CD4-positive, CD25-positive, alpha-beta regulatory T cell (primary cell): ENCODE measurements around the gene TSSK2. TPM values are rescaled to one million over a fixed set of nuclear protein-coding genes. Genes with fewer than 3 reads are reported as not detected.
A peak's percentile ranks its signal among the peaks of the same experiment; 100 is the strongest.

Experiments used
- ATAC-seq, 2 donors: fragments of 150-1000 bp; cut with Tn5 transposase; one replicate each; pipeline ENCODE4 v1.10.0; 2021; ENCODE audit warnings: low read depth in 2 of 2, moderate number of reproducible peaks in 2 of 2, moderate library complexity in 1 of 2
- DNase-seq, 3 donors: peaks; one replicate each; pipeline versions ENCODE4 v3.0.0 to v3.0.0-alpha.2; 2012 to 2022; ENCODE audit warnings: mixed read lengths in 1 of 3
- H3K27ac ChIP-seq: one replicate; pipeline ENCODE4 v1.7.0; 2013; ENCODE audit warnings: mild to moderate bottlenecking, low read length; ENCODE audit not compliant: insufficient read depth, poor library complexity, severe bottlenecking
- H3K27me3 ChIP-seq: one replicate; pipeline ENCODE4 v1.7.0; 2013; ENCODE audit warnings: low read length; ENCODE audit not compliant: control insufficient read depth, insufficient read depth
- H3K36me3 ChIP-seq: one replicate; pipeline ENCODE4 v1.7.0; 2013; ENCODE audit warnings: mild to moderate bottlenecking, low read length, moderate library complexity; ENCODE audit not compliant: control insufficient read depth, insufficient read depth
- H3K4me1 ChIP-seq: 2 replicates; pipeline ENCODE4 v1.7.0; 2013; ENCODE audit warnings: mild to moderate bottlenecking, low read length; ENCODE audit not compliant: insufficient read depth, control insufficient read depth, poor library complexity, severe bottlenecking
- H3K4me3 ChIP-seq: one replicate; pipeline ENCODE4 v1.7.0; 2013; ENCODE audit warnings: low read depth, mild to moderate bottlenecking, low read length, moderate library complexity
- H3K9me3 ChIP-seq, 2 experiments: 1 replicate in 1 of 2; 2 replicates in 1 of 2; pipeline ENCODE4 v1.7.0; 2013; ENCODE audit warnings: low read length in 2 of 2, mild to moderate bottlenecking in 1 of 2, moderate library complexity in 1 of 2; ENCODE audit not compliant: control insufficient read depth in 2 of 2
- H3K27ac Mint-ChIP-seq, 3 donors: one replicate each; pipeline ENCODE4 v1.8.0; 2020 to 2022; ENCODE audit warnings: mild to moderate bottlenecking in 3 of 3, mixed read lengths in 3 of 3, moderate library complexity in 2 of 3
- H3K27me3 Mint-ChIP-seq: one replicate; pipeline ENCODE4 v1.8.0; 2022; ENCODE audit warnings: mild to moderate bottlenecking, mixed read lengths
- H3K36me3 Mint-ChIP-seq: one replicate; pipeline ENCODE4 v1.8.0; 2020; ENCODE audit warnings: mixed read lengths
- H3K4me1 Mint-ChIP-seq, 4 donors: one replicate each; pipeline ENCODE4 v1.8.0; 2020 to 2022; ENCODE audit warnings: mixed read lengths in 4 of 4, mild to moderate bottlenecking in 1 of 4
- H3K4me3 Mint-ChIP-seq, 4 donors: one replicate each; pipeline ENCODE4 v1.8.0; 2020 to 2022; ENCODE audit warnings: mild to moderate bottlenecking in 4 of 4, mixed read lengths in 4 of 4, moderate library complexity in 3 of 4
- H3K9me3 Mint-ChIP-seq, 7 donors: one replicate each; pipeline ENCODE4 v1.8.0; 2020 to 2022; ENCODE audit warnings: mixed read lengths in 7 of 7, mild to moderate bottlenecking in 3 of 7, moderate library complexity in 2 of 7
- polyA plus RNA-seq, 4 donors: library from polyadenylated mRNA; unstranded; fragments of 300-500 nt; fragmentation: Illumina TruSeq; gene quantifications; one replicate each; pipeline ENCODE4 v1.2.3, GENCODE V29; 2021
- total RNA-seq: library from RNA; stranded (reverse); gene quantifications from one replicate; pipeline ENCODE4 v1.2.3, GENCODE V29; 2022

TSSK2 gene
- total and polyA plus RNA-seq, 5 donors from 2014 or later: not detected

GRCh38 chr22:19086896-19087295 is 44.2 kb upstream of the TSSK2 start:
- Mint-ChIP-seq H3K4me1 (peaks cover 10 to 49% (median 33%) of the 10 kb centered on the region in 4 donors), H3K27me3 (no peaks in the 10 kb centered on the region)
- H3K27ac ChIP-seq: no peak overlapping the region

DNA sequence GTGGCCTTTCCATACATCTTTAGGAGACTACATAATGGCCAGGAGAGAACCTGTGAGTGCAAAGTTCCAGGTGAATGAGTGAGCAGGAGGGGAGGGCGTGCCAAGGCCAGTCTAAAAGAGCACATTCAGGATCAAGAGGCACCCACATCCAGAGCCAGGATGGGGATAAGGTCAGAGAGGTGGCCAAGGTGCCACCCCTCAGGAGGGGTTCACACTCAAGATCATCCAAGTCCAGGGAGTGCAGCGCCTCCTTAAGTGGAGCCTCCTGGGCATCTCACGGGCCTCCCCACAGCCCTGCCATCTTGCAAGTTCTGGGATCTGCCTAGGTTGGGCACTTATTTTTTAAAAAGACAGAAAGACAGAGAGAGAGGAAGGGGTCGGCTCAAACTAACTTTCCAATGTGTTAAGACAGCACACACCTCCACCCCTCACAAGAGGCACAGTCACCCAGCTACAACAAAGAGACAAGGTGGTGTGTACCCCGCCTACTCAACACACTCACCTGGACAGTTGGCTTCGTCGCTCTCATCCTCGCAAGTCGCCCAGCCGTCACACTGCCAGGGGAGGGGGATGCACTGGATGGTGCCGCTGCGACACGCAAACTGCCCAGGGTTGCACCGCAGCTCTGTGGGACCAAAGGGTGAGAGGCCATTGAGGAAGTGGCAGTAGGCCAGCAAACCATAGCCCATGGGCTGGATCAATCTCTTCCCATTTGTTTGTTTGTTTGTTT is 42.1 kb upstream of the TSSK2 start:
- H3K36me3 Mint-ChIP-seq: peaks cover 26% of the 10 kb centered on the region
- no peaks in the 10 kb centered on the region for H3K9me3 ChIP-seq
- no peaks in the 10 kb centered on the region for H3K27me3 ChIP-seq
- peaks cover 15 to 51% (median 35%) of the 10 kb centered on the region in 4 donors for H3K4me1 Mint-ChIP-seq
- no peak overlapping the region for H3K4me3 Mint-ChIP-seq
- no peak overlapping the region for H3K27ac ChIP-seq
- peaks cover 36% of the 10 kb centered on the region for H3K36me3 ChIP-seq
- H3K27me3 Mint-ChIP-seq: no peaks in the 10 kb centered on the region
- H3K4me3 ChIP-seq: no peak overlapping the region
- ATAC-seq (no peak), DNase-seq (no peak)
- no peaks in the 10 kb centered on the region for H3K4me1 ChIP-seq
- no peaks in the 10 kb centered on the region for H3K9me3 Mint-ChIP-seq
- peak overlapping the region in 2 of 3 donors; percentile 67 to 85 for H3K27ac Mint-ChIP-seq

More at GRCh38 chr22:19086896-19087295, 44.2 kb upstream of the TSSK2 start:
- H3K36me3 ChIP-seq: peaks cover 49% of the 10 kb centered on the region
- H3K4me3 ChIP-seq: no peak overlapping the region
- DNase-seq: no peak
- H3K27me3 ChIP-seq: no peaks in the 10 kb centered on the region
- Mint-ChIP-seq H3K4me3 (no peak overlapping the region), H3K27ac (peak overlapping the region in 2 of 3 donors; percentile 31 to 64), H3K9me3 (no peaks in the 10 kb centered on the region), H3K36me3 (peaks cover 32% of the 10 kb centered on the region)
- H3K4me1 ChIP-seq: no peaks in the 10 kb centered on the region
- no peak for ATAC-seq
- no peaks in the 10 kb centered on the region for H3K9me3 ChIP-seq

- H3K27me3 ChIP-seq: no peaks in the 10 kb centered on the region
- no peak overlapping the region for H3K27ac ChIP-seq
- Mint-ChIP-seq H3K9me3 (no peaks in the 10 kb centered on the region), H3K27me3 (no peaks in the 10 kb centered on the region), H3K4me1 (peaks cover 15 to 52% (median 32%) of the 10 kb centered on the region in 4 donors), H3K36me3 (peaks cover 23% of the 10 kb centered on the region), H3K4me3 (no peak overlapping the region), H3K27ac (peak overlapping the region in 2 of 3 donors; percentile 33 to 93)
- no peak for ATAC-seq
- no peaks in the 10 kb centered on the region for H3K4me1 ChIP-seq
- no peak overlapping the region for H3K4me3 ChIP-seq
- H3K9me3 ChIP-seq: no peaks in the 10 kb centered on the region
- peaks cover 40% of the 10 kb centered on the region for H3K36me3 ChIP-seq
- DNase-seq: no peak
These were observed 40.9 kb upstream of the TSSK2 start for GRCh38 chr22:19090183-19090582.

GRCh38 chr22:19090586-19091127 is 40.5 kb upstream of the TSSK2 start:
- peak overlapping the region in 2 of 3 donors; percentile 33 to 93 for H3K27ac Mint-ChIP-seq
- Histone ChIP-seq H3K9me3 (no peaks in the 10 kb centered on the region), H3K36me3 (peaks cover 35% of the 10 kb centered on the region), H3K4me3 (no peak overlapping the region), H3K27me3 (no peaks in the 10 kb centered on the region), H3K4me1 (no peaks in the 10 kb centered on the region), H3K27ac (no peak overlapping the region)
- DNase-seq (no peak), ATAC-seq (no peak)
- H3K9me3 Mint-ChIP-seq: no peaks in the 10 kb centered on the region
- H3K36me3 Mint-ChIP-seq: peaks cover 18% of the 10 kb centered on the region
- H3K27me3 Mint-ChIP-seq: no peaks in the 10 kb centered on the region
- peaks cover 15 to 48% (median 28%) of the 10 kb centered on the region in 4 donors for H3K4me1 Mint-ChIP-seq
- H3K4me3 Mint-ChIP-seq: no peak overlapping the region

DNA sequence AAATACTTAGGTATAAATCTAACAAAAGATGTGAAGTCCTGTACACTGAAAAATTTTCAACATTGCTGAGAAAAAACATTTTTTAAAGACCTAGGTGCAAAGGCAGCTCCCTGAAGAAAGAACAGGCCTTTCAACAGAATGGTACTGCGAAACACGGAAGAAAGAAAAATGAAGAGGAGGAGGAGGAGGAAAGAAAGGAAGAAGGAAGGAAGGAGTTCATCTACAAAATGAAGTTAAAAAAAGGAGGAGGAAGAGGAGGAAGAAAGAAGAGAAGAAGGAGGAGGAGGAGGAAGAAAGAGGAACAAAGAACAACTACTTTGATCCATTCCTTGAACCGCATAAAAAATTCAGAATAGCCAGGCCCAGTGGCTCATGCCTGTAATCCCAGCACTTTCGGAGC is 38.4 kb upstream of the TSSK2 start:
- Histone ChIP-seq H3K27me3 (no peaks in the 10 kb centered on the region), H3K4me3 (no peak overlapping the region), H3K4me1 (no peaks in the 10 kb centered on the region), H3K27ac (no peak overlapping the region), H3K9me3 (no peaks in the 10 kb centered on the region), H3K36me3 (peaks cover 25% of the 10 kb centered on the region)
- H3K36me3 Mint-ChIP-seq: peaks cover 15% of the 10 kb centered on the region
- peak overlapping the region in 2 of 3 donors; percentile 55 to 85 for H3K27ac Mint-ChIP-seq
- ATAC-seq: no peak
- H3K27me3 Mint-ChIP-seq: no peaks in the 10 kb centered on the region
- DNase-seq: no peak
- H3K4me1 Mint-ChIP-seq: peaks cover 19 to 57% (median 34%) of the 10 kb centered on the region in 4 donors
- no peak overlapping the region for H3K4me3 Mint-ChIP-seq
- H3K9me3 Mint-ChIP-seq: no peaks in the 10 kb centered on the region

DNA sequence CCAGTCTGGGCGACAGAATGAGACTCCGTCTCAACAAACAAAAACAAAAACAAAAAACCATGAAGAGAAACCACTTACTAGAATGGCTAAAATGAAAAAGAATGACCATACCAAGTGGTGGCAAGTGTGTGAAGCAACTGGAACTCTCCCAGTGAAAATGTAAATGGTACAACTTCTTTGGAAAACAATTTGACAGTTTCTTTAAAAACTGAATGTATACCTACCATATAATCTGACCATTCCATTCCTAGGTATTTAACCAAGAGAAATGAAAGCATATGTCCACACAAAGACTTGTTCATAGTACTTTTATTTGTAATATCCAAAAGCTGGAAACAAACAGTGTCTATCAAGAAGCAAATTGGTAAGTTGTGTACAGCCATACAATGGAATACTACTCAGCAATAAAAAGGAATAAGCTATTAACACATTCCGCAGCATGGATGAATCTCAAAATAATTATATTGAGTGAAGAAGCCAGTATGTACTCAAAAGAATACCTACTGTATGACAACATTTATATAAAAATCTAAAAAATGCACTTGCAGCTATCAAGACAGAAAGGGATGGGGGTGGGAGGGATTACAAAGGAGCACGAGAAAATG is 36.6 kb upstream of the TSSK2 start:
- no peak overlapping the region for H3K27ac ChIP-seq
- Mint-ChIP-seq H3K4me3 (no peak overlapping the region), H3K36me3 (peaks cover 8% of the 10 kb centered on the region), H3K4me1 (peaks cover 19 to 56% (median 35%) of the 10 kb centered on the region in 4 donors), H3K9me3 (no peaks in the 10 kb centered on the region), H3K27ac (no peak overlapping the region), H3K27me3 (no peaks in the 10 kb centered on the region)
- H3K4me3 ChIP-seq: no peak overlapping the region
- H3K27me3 ChIP-seq: no peaks in the 10 kb centered on the region
- peaks cover 17% of the 10 kb centered on the region for H3K36me3 ChIP-seq
- DNase-seq (no peak), ATAC-seq (no peak)
- no peaks in the 10 kb centered on the region for H3K9me3 ChIP-seq
- peaks cover 3% of the 10 kb centered on the region for H3K4me1 ChIP-seq

DNA sequence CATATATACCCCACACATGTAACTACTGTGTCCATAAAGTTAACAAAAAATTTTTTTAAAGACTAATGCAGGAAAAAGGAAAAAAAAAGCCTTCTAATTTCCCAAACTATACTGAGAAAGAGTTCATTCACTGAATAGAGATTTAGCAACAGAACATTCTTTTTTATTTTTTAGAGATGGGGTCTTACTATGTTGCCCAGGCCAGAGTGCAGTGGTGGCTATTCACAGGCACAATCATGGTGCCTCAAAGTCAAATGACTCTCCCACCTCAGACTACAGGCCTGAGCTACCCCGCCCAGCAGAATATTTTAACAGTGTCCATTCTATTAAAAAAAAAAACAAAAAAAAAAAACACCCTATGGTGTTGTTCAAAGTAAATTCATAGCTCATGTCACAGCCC is 34.6 kb upstream of the TSSK2 start:
- Histone ChIP-seq H3K4me1 (peaks cover 3% of the 10 kb centered on the region), H3K36me3 (peaks cover 22% of the 10 kb centered on the region), H3K27me3 (no peaks in the 10 kb centered on the region), H3K4me3 (no peak overlapping the region), H3K27ac (no peak overlapping the region), H3K9me3 (no peaks in the 10 kb centered on the region)
- H3K4me3 Mint-ChIP-seq: no peak overlapping the region
- H3K27me3 Mint-ChIP-seq: no peaks in the 10 kb centered on the region
- H3K27ac Mint-ChIP-seq: peak overlapping the region in 1 of 3 donors; percentile 76
- no peaks in the 10 kb centered on the region for H3K9me3 Mint-ChIP-seq
- ATAC-seq (no peak), DNase-seq (no peak)
- H3K4me1 Mint-ChIP-seq: peaks cover 9 to 59% (median 29%) of the 10 kb centered on the region in 4 donors
- H3K36me3 Mint-ChIP-seq: peaks cover 8% of the 10 kb centered on the region
